CD14-positive monocyte (primary cell): ENCODE measurements around the gene CASP9. TPM values are rescaled to one million over a fixed set of nuclear protein-coding genes. Genes with fewer than 3 reads are reported as not detected.

Source experiments
- DNase-seq, 3 donors: peaks; one replicate each; pipeline ENCODE4 v3.0.0-alpha.2; 2011 to 2022
- H2AFZ ChIP-seq: 2 replicates; pipeline ENCODE4 v1.6.0; 2012; ENCODE audit warnings: mild to moderate bottlenecking, low read depth, low read length, inconsistent platforms; ENCODE audit not compliant: insufficient read depth, poor library complexity, severe bottlenecking
- H3K27ac ChIP-seq, 2 donors: 1 replicate in 1 of 2; 2 replicates in 1 of 2; pipeline ENCODE4 v1.5.1; 2012 to 2013; ENCODE audit warnings: low read length in 2 of 2, control low read depth in 1 of 2, inconsistent platforms in 1 of 2, low read depth in 1 of 2, mild to moderate bottlenecking in 1 of 2
- H3K27me3 ChIP-seq, 2 donors: one replicate each; pipeline versions ENCODE4 v1.6.0 to v1.6.1; 2011 to 2013; ENCODE audit warnings: low read length in 2 of 2; ENCODE audit not compliant: control insufficient read depth in 2 of 2, insufficient read depth in 2 of 2
- H3K36me3 ChIP-seq, 2 donors: replicated peaks in 1 of 2; 1 replicate in 1 of 2; 2 replicates in 1 of 2; pipeline versions ENCODE4 v1.5.1 to v1.6.1; 2012 to 2013; ENCODE audit warnings: low read length in 2 of 2, control low read depth in 1 of 2, inconsistent platforms in 1 of 2, mild to moderate bottlenecking in 1 of 2; ENCODE audit not compliant: insufficient read depth in 2 of 2, control insufficient read depth in 1 of 2
- H3K4me1 ChIP-seq, 2 donors: 1 replicate in 1 of 2; 2 replicates in 1 of 2; pipeline versions ENCODE4 v1.5.1 to v1.6.1; 2012 to 2013; ENCODE audit warnings: low read length in 2 of 2, control low read depth in 1 of 2, inconsistent platforms in 1 of 2, mild to moderate bottlenecking in 1 of 2, moderate library complexity in 1 of 2; ENCODE audit not compliant: insufficient read depth in 2 of 2, control insufficient read depth in 1 of 2
- H3K4me2 ChIP-seq: replicated peaks from 2 replicates; pipeline ENCODE3; 2012; ENCODE audit warnings: low read length, moderate library complexity, mild to moderate bottlenecking; ENCODE audit not compliant: poor library complexity, severe bottlenecking; ENCODE audit errors: extremely low read depth
- H3K4me3 ChIP-seq, 3 experiments: fragments of 200-600 bp in 1 of 3; sonication (generic) in 1 of 3; replicated peaks in 1 of 3; 1 replicate in 2 of 3; 2 replicates in 1 of 3; pipeline ENCODE4 v1.5.1; 2011 to 2013; ENCODE audit warnings: low read length in 3 of 3, mild to moderate bottlenecking in 3 of 3, control low read depth in 2 of 3, low read depth in 2 of 3, inconsistent platforms in 1 of 3, moderate library complexity in 1 of 3
- H3K79me2 ChIP-seq: 2 replicates; pipeline ENCODE4 v1.6.0; 2012; ENCODE audit warnings: mild to moderate bottlenecking, control low read depth, inconsistent platforms, low read length, moderate library complexity; ENCODE audit not compliant: insufficient read depth
- H3K9ac ChIP-seq: 2 replicates; pipeline ENCODE4 v1.6.0; 2017; ENCODE audit warnings: low read length, mild to moderate bottlenecking; ENCODE audit not compliant: insufficient read depth, poor library complexity, severe bottlenecking
- H3K9me3 ChIP-seq, 2 donors: replicated peaks in 1 of 2; 1 replicate in 1 of 2; 2 replicates in 1 of 2; pipeline versions ENCODE4 v1.5.1 to v1.6.1; 2012 to 2013; ENCODE audit warnings: low read length in 2 of 2, control low read depth in 1 of 2; ENCODE audit not compliant: control insufficient read depth in 1 of 2, insufficient read depth in 1 of 2
- H4K20me1 ChIP-seq: 2 replicates; pipeline ENCODE4 v1.6.0; 2012; ENCODE audit warnings: mild to moderate bottlenecking, low read length, control low read depth, moderate library complexity; ENCODE audit not compliant: insufficient read depth
- H3K27ac Mint-ChIP-seq, 7 donors: one replicate each; pipeline ENCODE4 v1.8.0; 2020; ENCODE audit warnings: mild to moderate bottlenecking in 7 of 7, mixed read lengths in 7 of 7, moderate library complexity in 6 of 7, inconsistent platforms in 2 of 7
- H3K27me3 Mint-ChIP-seq, 3 donors: one replicate each; pipeline ENCODE4 v1.8.0; 2021 to 2022; ENCODE audit warnings: low read depth in 3 of 3, mild to moderate bottlenecking in 3 of 3, mixed read lengths in 3 of 3, moderate library complexity in 3 of 3, inconsistent platforms in 1 of 3
- H3K36me3 Mint-ChIP-seq, 2 donors: one replicate each; pipeline ENCODE4 v1.8.0; 2020; ENCODE audit warnings: mixed read lengths in 2 of 2, inconsistent platforms in 1 of 2, mild to moderate bottlenecking in 1 of 2
- H3K4me1 Mint-ChIP-seq: one replicate; pipeline ENCODE4 v1.8.0; 2020; ENCODE audit warnings: mild to moderate bottlenecking, mixed read lengths
- H3K4me3 Mint-ChIP-seq, 2 donors: one replicate each; pipeline ENCODE4 v1.8.0; 2020; ENCODE audit warnings: mild to moderate bottlenecking in 2 of 2, mixed read lengths in 2 of 2, moderate library complexity in 1 of 2
- H3K9me3 Mint-ChIP-seq, 7 donors: one replicate each; pipeline ENCODE4 v1.8.0; 2020 to 2022; ENCODE audit warnings: mixed read lengths in 7 of 7, mild to moderate bottlenecking in 6 of 7, moderate library complexity in 6 of 7, inconsistent platforms in 2 of 7
- WGBS: methylation state at CpG from one replicate; pipeline ENCODE4 v1.1.5; 2013; ENCODE audit warnings: missing lambda C conversion rate; ENCODE audit not compliant: insufficient coverage; 5-methylcytosine and 5-hydroxymethylcytosine counted together
- intact Hi-C, 2 donors: fragments of 100-400 bp; cut with micrococcal nuclease; formaldehyde crosslinking; loops; one replicate each; pipeline versions ENCODE4 v1.15.0 to v1.15.1; 2023
- polyA plus RNA-seq, 3 donors: library from polyadenylated mRNA; depleted of rRNA in 1 of 3; unstranded in 2 of 3; stranded (reverse) in 1 of 3; fragments of 300-500 nt in 2 of 3; fragments of >200 nt in 1 of 3; fragmentation: Illumina TruSeq in 2 of 3; gene quantifications; 1 replicate in 2 of 3; 2 replicates in 1 of 3; pipeline ENCODE4 v1.2.3, GENCODE V29; 2012 to 2021
- TF ChIP-seq, protein P1 (sequence below): fragments of 200-600 bp; IDR thresholded peaks from one replicate; pipeline ENCODE4 v1.8.0; 2022; ENCODE audit warnings: antibody characterized with exemption, mild to moderate bottlenecking

Gene CASP9
- polyA plus RNA-seq, 3 donors = 15.1 to 21.5 (median 21.0) TPM

- Histone ChIP-seq H3K4me2 (no peak overlapping the region), H3K9ac (no peak overlapping the region), H2AFZ (no peak overlapping the region), H3K4me1 (no peaks in the 10 kb centered on the region), H4K20me1 (no peaks in the 10 kb centered on the region), H3K27ac (no peak overlapping the region), H3K27me3 (no peaks in the 10 kb centered on the region), H3K4me3 (no peak overlapping the region), H3K9me3 (no peaks in the 10 kb centered on the region), H3K79me2 (no peaks in the 10 kb centered on the region), H3K36me3 (no peaks in the 10 kb centered on the region)
- Mint-ChIP-seq H3K9me3 (peaks cover 0 to 2% (median 0%) of the 10 kb centered on the region in 7 donors), H3K27ac (peak overlapping the region in 1 of 7 donors; percentile 38), H3K27me3 (peaks cover 2 to 5% (median 4%) of the 10 kb centered on the region in 3 donors), H3K4me1 (peaks cover 9% of the 10 kb centered on the region), H3K36me3 (no peaks in the 10 kb centered on the region), H3K4me3 (no peak overlapping the region)
- intact Hi-C loops = loop anchor here in 1 of 2 donors (5.0 kb wide), 1 partner anchor 55 kb away; no protein-coding TSS in a partner anchor
- DNase-seq = no peak
- TF ChIP-seq, protein P1, sequence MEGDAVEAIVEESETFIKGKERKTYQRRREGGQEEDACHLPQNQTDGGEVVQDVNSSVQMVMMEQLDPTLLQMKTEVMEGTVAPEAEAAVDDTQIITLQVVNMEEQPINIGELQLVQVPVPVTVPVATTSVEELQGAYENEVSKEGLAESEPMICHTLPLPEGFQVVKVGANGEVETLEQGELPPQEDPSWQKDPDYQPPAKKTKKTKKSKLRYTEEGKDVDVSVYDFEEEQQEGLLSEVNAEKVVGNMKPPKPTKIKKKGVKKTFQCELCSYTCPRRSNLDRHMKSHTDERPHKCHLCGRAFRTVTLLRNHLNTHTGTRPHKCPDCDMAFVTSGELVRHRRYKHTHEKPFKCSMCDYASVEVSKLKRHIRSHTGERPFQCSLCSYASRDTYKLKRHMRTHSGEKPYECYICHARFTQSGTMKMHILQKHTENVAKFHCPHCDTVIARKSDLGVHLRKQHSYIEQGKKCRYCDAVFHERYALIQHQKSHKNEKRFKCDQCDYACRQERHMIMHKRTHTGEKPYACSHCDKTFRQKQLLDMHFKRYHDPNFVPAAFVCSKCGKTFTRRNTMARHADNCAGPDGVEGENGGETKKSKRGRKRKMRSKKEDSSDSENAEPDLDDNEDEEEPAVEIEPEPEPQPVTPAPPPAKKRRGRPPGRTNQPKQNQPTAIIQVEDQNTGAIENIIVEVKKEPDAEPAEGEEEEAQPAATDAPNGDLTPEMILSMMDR = no peak
- WGBS = no CpG with 5 or more reads among the region's 1 CpG
Observed at GRCh38 chr1:15452216-15452615, 71.8 kb downstream of the CASP9 start.

DNA sequence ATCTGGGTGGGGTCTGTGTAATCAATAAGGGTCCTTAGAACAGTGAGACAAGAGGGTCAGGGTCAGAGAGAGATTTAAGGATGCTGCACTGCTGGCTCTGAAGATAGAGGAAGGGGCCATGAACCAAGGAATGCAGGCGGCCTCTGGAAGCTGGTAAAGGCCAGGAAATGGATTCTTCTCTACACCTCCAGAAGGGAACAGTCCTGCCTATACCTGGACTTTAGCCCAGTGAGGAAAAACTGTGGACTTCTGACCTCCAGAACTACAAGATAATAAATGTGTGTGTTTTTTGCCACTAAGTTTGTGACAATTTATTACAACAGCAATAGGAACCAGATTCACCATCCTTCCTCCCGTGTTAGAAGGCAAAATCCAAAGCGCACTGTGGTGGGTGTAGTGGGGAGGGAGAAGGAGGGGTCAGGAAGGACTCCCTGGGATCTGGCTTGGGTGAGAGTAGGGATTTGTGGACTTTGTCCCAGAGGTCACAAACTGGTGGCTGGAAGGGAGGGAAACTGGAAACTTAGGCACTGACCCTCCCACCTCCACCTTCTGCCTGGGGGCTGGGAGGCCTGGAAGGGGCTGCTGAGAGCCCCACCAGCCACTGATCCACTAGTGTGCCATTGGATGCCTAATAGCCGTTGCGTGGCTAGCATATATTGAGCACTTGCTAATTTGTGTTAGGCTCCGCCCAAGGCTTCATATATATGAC lies 72.8 kb downstream of the CASP9 start:
- TF ChIP-seq, protein P1 = no peak
- Mint-ChIP-seq H3K27me3 (peaks cover 2 to 9% (median 6%) of the 10 kb centered on the region in 3 donors), H3K36me3 (no peaks in the 10 kb centered on the region), H3K9me3 (peaks cover 0 to 2% (median 0%) of the 10 kb centered on the region in 7 donors), H3K4me1 (peaks cover 9% of the 10 kb centered on the region), H3K4me3 (no peak overlapping the region), H3K27ac (no peak overlapping the region)
- Histone ChIP-seq H4K20me1 (no peaks in the 10 kb centered on the region), H2AFZ (no peak overlapping the region), H3K9me3 (no peaks in the 10 kb centered on the region), H3K4me3 (no peak overlapping the region), H3K27me3 (peaks cover 0 to 4% of the 10 kb centered on the region in 2 donors), H3K79me2 (no peaks in the 10 kb centered on the region), H3K4me2 (no peak overlapping the region), H3K4me1 (no peaks in the 10 kb centered on the region), H3K36me3 (no peaks in the 10 kb centered on the region), H3K27ac (no peak overlapping the region), H3K9ac (no peak overlapping the region)
- intact Hi-C loops = loop anchor here in 1 of 2 donors (5.0 kb wide), 1 partner anchor 54 kb away; no protein-coding TSS in a partner anchor
- WGBS = no CpG with 5 or more reads among the region's 6 CpGs
- no peak for DNase-seq
